ENCODE data around the gene MCIDAS. TPM values are rescaled to one million over a fixed set of nuclear protein-coding genes. Genes with fewer than 3 reads are reported as not detected.
A peak's percentile ranks its signal among the peaks of the same experiment; 100 is the strongest.

MCIDAS gene
- total RNA-seq, 2 donors from 2014 or later = 0.48 TPM; not detected in 1

DNA sequence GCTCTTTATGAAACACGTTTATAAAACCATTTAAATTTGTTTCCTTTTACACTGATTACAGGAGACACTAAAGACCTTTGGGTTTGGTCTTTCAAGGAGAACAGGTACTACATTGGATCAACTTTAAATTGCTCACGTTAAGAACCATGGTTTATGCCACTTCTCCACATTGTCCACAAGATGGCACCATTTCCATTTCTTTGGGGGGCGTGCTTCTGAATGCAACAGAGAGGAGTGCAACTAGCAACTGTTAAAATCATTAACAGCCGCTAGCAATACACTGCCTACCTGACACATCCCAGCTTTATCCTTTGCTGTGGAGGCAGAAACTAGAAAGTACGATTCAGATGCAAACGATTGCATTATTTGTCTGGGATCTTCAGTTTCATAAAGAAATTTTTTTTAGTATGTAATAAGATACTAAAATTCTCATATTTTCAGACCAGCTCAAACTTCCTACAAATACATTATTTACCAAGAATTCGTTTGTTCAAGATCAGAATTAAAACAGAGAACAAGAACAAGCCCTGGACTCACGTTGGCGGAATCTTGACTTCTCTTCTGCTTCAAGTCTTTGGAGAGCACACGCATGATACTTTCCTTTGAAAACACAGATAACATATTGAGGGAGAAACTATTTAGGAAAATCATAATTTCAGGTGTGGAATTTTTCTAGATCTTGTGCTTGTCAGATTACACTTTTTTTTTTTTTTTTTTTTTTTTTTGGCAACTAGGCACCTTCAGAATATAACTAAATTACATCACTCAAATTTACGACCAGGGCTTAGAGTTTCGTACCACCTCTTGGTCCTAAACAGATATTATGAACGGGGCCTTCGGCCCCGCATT, 54.8 kb downstream of the MCIDAS start:
- Mint-ChIP-seq H3K36me3 (ENCODE audit: insufficient read depth in 2 of 2) (no peaks in the 10 kb centered on the region), H3K27ac (no peak overlapping the region), H3K4me1 (ENCODE audit: low read depth) (peaks cover 46% of the 10 kb centered on the region), H3K4me3 (peak overlapping the region; percentile 84 to 94), H3K27me3 (ENCODE audit: low read depth) (peaks cover 78% of the 10 kb centered on the region), H3K9me3 (no peaks in the 10 kb centered on the region)
- peak; percentile 57 to 69 for DNase-seq
- ATAC-seq (replicated peaks in 1 of 2) = peak; percentile 60 to 62

- no peak for DNase-seq
- H3K27me3 Mint-ChIP-seq (ENCODE audit: low read depth) = peaks cover 77% of the 10 kb centered on the region
- no peaks in the 10 kb centered on the region for H3K36me3 Mint-ChIP-seq (ENCODE audit: insufficient read depth in 2 of 2)
- H3K9me3 Mint-ChIP-seq = no peaks in the 10 kb centered on the region
- no peak overlapping the region for H3K4me3 Mint-ChIP-seq
- peaks cover 41% of the 10 kb centered on the region for H3K4me1 Mint-ChIP-seq (ENCODE audit: low read depth)
- no peak for ATAC-seq (replicated peaks in 1 of 2)
- H3K27ac Mint-ChIP-seq = no peak overlapping the region
Measured at GRCh38 chr5:55171471-55171870, 55.6 kb downstream of the MCIDAS start.

Other genes with a start within 250 kb of the MCIDAS start
- under 1 TPM in 1 of 2 donors, not detected in 1; 0.23 TPM for gene ESM1, start 241.7 kb downstream of the MCIDAS start, total RNA-seq
- 1 to 10 TPM; 1.0 to 7.6 TPM for gene GZMK, start 203.1 kb downstream of the MCIDAS start, total RNA-seq
- 10 to 100 TPM in 1 of 2 donors, 1 to 10 TPM in 1; 4.2 to 25.1 TPM for gene GZMA, start 124.7 kb downstream of the MCIDAS start, total RNA-seq
- not detected for gene GPX8, start 67.1 kb downstream of the MCIDAS start, total RNA-seq
- under 1 TPM; 0.07 to 0.10 TPM for gene CDC20B, start 54.1 kb downstream of the MCIDAS start, total RNA-seq
- under 1 TPM in 1 of 2 donors, not detected in 1; 0.19 TPM for gene CCNO, start 6.3 kb upstream of the MCIDAS start, total RNA-seq
- gene DHX29, start 80.4 kb upstream of the MCIDAS start, total RNA-seq = 10 to 100 TPM; 11.6 to 14.7 TPM
- 10 to 100 TPM; 65.4 to 70.7 TPM for gene MTREX, start 80.7 kb upstream of the MCIDAS start, total RNA-seq